Kidney epithelial cell (primary cell): ENCODE results near the gene ANKRD22. TPM values are rescaled to one million over a fixed set of nuclear protein-coding genes. Genes with fewer than 3 reads are reported as not detected.

Experiments
- DNase-seq: peaks from one replicate; pipeline ENCODE4 v3.0.0-alpha.2; 2010; ENCODE audit warnings: low read depth
- H3K27me3 ChIP-seq: 2 replicates; pipeline ENCODE4 v1.6.0; 2011; ENCODE audit warnings: low read length; ENCODE audit not compliant: control insufficient read depth, insufficient read depth
- H3K36me3 ChIP-seq: 2 replicates; pipeline ENCODE4 v1.5.1; 2011; ENCODE audit warnings: low read length; ENCODE audit not compliant: control insufficient read depth, insufficient read depth
- H3K4me3 ChIP-seq: 2 replicates; pipeline ENCODE4 v1.5.1; 2011; ENCODE audit warnings: low read depth, mild to moderate bottlenecking, control low read depth, low read length
- CTCF ChIP-seq: IDR thresholded peaks from 2 replicates; pipeline ENCODE4 v1.5.1; 2011; ENCODE audit warnings: mild to moderate bottlenecking, moderate library complexity, low read length, control low read depth, inconsistent platforms; ENCODE audit not compliant: insufficient read depth, poor library complexity, severe bottlenecking
- total RNA-seq: library from RNA; depleted of rRNA; stranded (reverse); fragments of >200 nt; gene quantifications from 2 replicates; pipeline ENCODE4 v1.2.3, GENCODE V29; 2015

ANKRD22 gene
- total RNA-seq, 1 donor from 2014 or later, result 0.17 TPM

GRCh38 chr10:88794731-88795130, 56.9 kb downstream of the ANKRD22 start:
- Histone ChIP-seq H3K4me3 (no peak overlapping the region), H3K27me3 (no peaks in the 10 kb centered on the region), H3K36me3 (no peaks in the 10 kb centered on the region)
- no peak for DNase-seq
- no peak for TF ChIP-seq CTCF

GRCh38 chr10:88793712-88794299, 57.8 kb downstream of the ANKRD22 start:
- Histone ChIP-seq H3K27me3 (no peaks in the 10 kb centered on the region), H3K36me3 (no peaks in the 10 kb centered on the region), H3K4me3 (no peak overlapping the region)
- TF ChIP-seq CTCF, result no peak
- no peak for DNase-seq

GRCh38 chr10:88792661-88793060, 59.0 kb downstream of the ANKRD22 start:
- Histone ChIP-seq H3K27me3 (no peaks in the 10 kb centered on the region), H3K36me3 (no peaks in the 10 kb centered on the region), H3K4me3 (no peak overlapping the region)
- DNase-seq, result no peak
- no peak for TF ChIP-seq CTCF

GRCh38 chr10:88791924-88792323, 59.7 kb downstream of the ANKRD22 start:
- no peak for DNase-seq
- Histone ChIP-seq H3K4me3 (no peak overlapping the region), H3K36me3 (no peaks in the 10 kb centered on the region), H3K27me3 (no peaks in the 10 kb centered on the region)
- TF ChIP-seq CTCF, result peak; percentile 57

- no peak overlapping the region for H3K4me3 ChIP-seq
- TF ChIP-seq CTCF, result no peak
- no peaks in the 10 kb centered on the region for H3K27me3 ChIP-seq
- DNase-seq, result no peak
- no peaks in the 10 kb centered on the region for H3K36me3 ChIP-seq
These were observed 62.7 kb downstream of the ANKRD22 start for GRCh38 chr10:88788924-88789323.

GRCh38 chr10:88787463-88787862, 64.2 kb downstream of the ANKRD22 start:
- Histone ChIP-seq H3K36me3 (no peaks in the 10 kb centered on the region), H3K27me3 (no peaks in the 10 kb centered on the region), H3K4me3 (no peak overlapping the region)
- no peak for DNase-seq
- no peak for TF ChIP-seq CTCF
